ENCODE results near the gene KDM6A.

KDM6A gene

GRCh38 chrX:45154462-45154861, 281.5 kb downstream of the KDM6A start:
- no peaks in the 10 kb centered on the region for H3K36me3 Mint-ChIP-seq (ENCODE audit: low read depth)
- no peaks in the 10 kb centered on the region for H3K4me1 Mint-ChIP-seq (ENCODE audit: low read depth)
- H3K27ac Mint-ChIP-seq, result no peak overlapping the region
- H3K4me3 Mint-ChIP-seq, result no peak overlapping the region
- intact Hi-C loops (cut with micrococcal nuclease), result no loop called here
- no peaks in the 10 kb centered on the region for H3K27me3 Mint-ChIP-seq
- peaks cover 8% of the 10 kb centered on the region for H3K9me3 Mint-ChIP-seq

GRCh38 chrX:45157647-45158046, 284.7 kb downstream of the KDM6A start:
- no peaks in the 10 kb centered on the region for H3K36me3 Mint-ChIP-seq (ENCODE audit: low read depth)
- intact Hi-C loops (cut with micrococcal nuclease), result no loop called here
- no peaks in the 10 kb centered on the region for H3K4me1 Mint-ChIP-seq (ENCODE audit: low read depth)
- H3K4me3 Mint-ChIP-seq, result no peak overlapping the region
- H3K27me3 Mint-ChIP-seq, result no peaks in the 10 kb centered on the region
- H3K9me3 Mint-ChIP-seq, result peaks cover 8% of the 10 kb centered on the region
- no peak overlapping the region for H3K27ac Mint-ChIP-seq

All from dendritic cell treated with granulocyte-macrophage colony-stimulating factor and Interleukin-4, amounts not matched to agents 40 ng/mL and 50 ng/mL, for 4 days (primary cell).